Spleen (tissue), 11 donors: ENCODE results near the gene ACP6. TPM values are rescaled to one million over a fixed set of nuclear protein-coding genes. Genes with fewer than 3 reads are reported as not detected.
A peak's percentile ranks its signal among the peaks of the same experiment; 100 is the strongest.

Experiments
- DNase-seq: peaks from one replicate; pipeline ENCODE4 v3.0.0-alpha.2; 2020
- H3K27ac ChIP-seq, 8 donors: fragments of 200-600 bp; sonication (generic) in 7 of 8; 1 replicate in 4 of 8; 2 replicates in 4 of 8; pipeline versions ENCODE4 v1.5.0 to v1.8.0; 2016 to 2021; ENCODE audit warnings: inconsistent platforms in 4 of 8, mild to moderate bottlenecking in 4 of 8, moderate library complexity in 1 of 8
- H3K27me3 ChIP-seq, 7 donors: fragments of 200-600 bp; sonication (generic) in 6 of 7; replicated peaks in 1 of 7; 1 replicate in 4 of 7; 2 replicates in 3 of 7; pipeline versions ENCODE4 v1.5.0 to v1.8.0; 2016 to 2021; ENCODE audit warnings: inconsistent platforms in 3 of 7, mild to moderate bottlenecking in 1 of 7
- H3K36me3 ChIP-seq, 6 donors: fragments of 200-600 bp; sonication (generic) in 5 of 6; 1 replicate in 4 of 6; 2 replicates in 2 of 6; pipeline versions ENCODE4 v1.5.0 to v1.8.0; 2016 to 2021; ENCODE audit warnings: inconsistent platforms in 2 of 6
- H3K4me1 ChIP-seq, 6 donors: fragments of 200-600 bp; sonication (generic) in 5 of 6; 1 replicate in 3 of 6; 2 replicates in 3 of 6; pipeline versions ENCODE4 v1.5.0 to v1.8.0; 2016 to 2021; ENCODE audit warnings: inconsistent platforms in 3 of 6
- H3K4me3 ChIP-seq, 8 donors: fragments of 200-600 bp; sonication (generic) in 7 of 8; 1 replicate in 4 of 8; 2 replicates in 4 of 8; pipeline versions ENCODE4 v1.5.0 to v1.8.0; 2016 to 2021; ENCODE audit warnings: inconsistent platforms in 4 of 8, mild to moderate bottlenecking in 4 of 8, moderate library complexity in 2 of 8
- H3K9me3 ChIP-seq, 8 donors: fragments of 200-600 bp; sonication (generic) in 7 of 8; 1 replicate in 4 of 8; 2 replicates in 4 of 8; pipeline versions ENCODE4 v1.5.0 to v1.8.0; 2016 to 2021; ENCODE audit warnings: inconsistent platforms in 4 of 8
- POLR2A ChIP-seq, 3 donors: fragments of 450-650 bp; IDR thresholded peaks; one replicate each; pipeline ENCODE4 v1.5.1; 2017; ENCODE audit warnings: antibody characterized with exemption in 3 of 3, mild to moderate bottlenecking in 1 of 3
- POLR2AphosphoS5 ChIP-seq, 3 donors: sonication (generic); formaldehyde crosslinking; IDR thresholded peaks; one replicate each; pipeline ENCODE4 v1.5.1; 2017; ENCODE audit warnings: antibody characterized with exemption in 3 of 3
- WGBS, 5 donors: extraction: QIAGEN DNeasy Blood & Tissue Kit in 3 of 5; methylation state at CpG; one replicate each; pipeline versions ENCODE4 v1.1.5 to v1.1.7; 2013 to 2018; 5-methylcytosine and 5-hydroxymethylcytosine counted together
- intact Hi-C: fragments of 100-400 bp; cut with DNase I; formaldehyde crosslinking; loops from one replicate; pipeline ENCODE4 v1.15.0; 2023; ENCODE audit warnings: low total_unique reads
- polyA plus RNA-seq, 3 donors: library from polyadenylated mRNA; stranded (reverse); fragments of 200-250 nt; gene quantifications; one replicate each; pipeline ENCODE4 v1.2.1, GENCODE V29; 2013
- small RNA-seq, 4 donors: library from RNA; depleted of rRNA; stranded (forward); fragments of <200 nt; gene quantifications; one replicate each; pipeline ENCODE3, GENCODE V24; 2016
- total RNA-seq, 7 donors: library from RNA; depleted of rRNA in 3 of 7; stranded (reverse); fragments of >200 nt in 3 of 7; fragmentation: NEBNext Ultra II Directional in 4 of 7; extraction: Animal tissue kit (Norgen Biotek cat#: 25700) in 4 of 7; gene quantifications; one replicate each; pipeline versions ENCODE4 v1.1.0 to v1.2.1, GENCODE V29; 2016 to 2021
- TF ChIP-seq, protein P1 (sequence below), 11 experiments: fragments of 200-600 bp in 7 of 11; fragments of 450-650 bp in 4 of 11; sonication (generic) in 4 of 11; IDR thresholded peaks in 8 of 11; conservative IDR thresholded peaks in 3 of 11; 1 replicate in 7 of 11; 2 replicates in 4 of 11; pipeline versions ENCODE4 v1.4.0 to v1.8.0; 2016 to 2021; ENCODE audit warnings: antibody characterized with exemption in 11 of 11, inconsistent platforms in 4 of 11, mild to moderate bottlenecking in 1 of 11
- donor health status: healthy with polysubstance abuse.
- donor health status: DM: no; HTN: no; CAD: no; lungs with moderate emphysema.
- donor health status: DM: no; HTN: no; CAD: no.
- donor health status: Bipolar disorder and iron deficiency.
- donor health status: healthy.
- donor health status: DM: no; HTN: no; CAD: no.
- donor health status: DM: yes; HTN: yes; CAD: no.

ACP6 gene
- total and polyA plus RNA-seq, 10 donors, result 7.1 to 18.8 (median 9.3) TPM

- DNase-seq, result peak; percentile 92
- peak overlapping the region; percentile 68 to 91 (median 84) for H3K27ac ChIP-seq
- H3K36me3 ChIP-seq, result no peaks in the 10 kb centered on the region
- WGBS, 5 donors, result 6 to 9% (median 7%) methylated on average over 30 of the region's 30 CpGs
- intact Hi-C loops, result loop anchor here (5.0 kb wide), 1 partner anchor 56 kb away; the partner anchor contains the start of gene BCL9
- H3K4me1 ChIP-seq, result peaks cover 0 to 23% (median 19%) of the 10 kb centered on the region in 6 donors
- H3K4me3 ChIP-seq, result peak overlapping the region; percentile 52 to 91 (median 79)
- TF ChIP-seq POLR2A (IDR thresholded peaks at IDR 0.05) (no peak), POLR2AphosphoS5 (IDR thresholded peaks at IDR 0.05) (no peak)
- TF ChIP-seq, protein P1, sequence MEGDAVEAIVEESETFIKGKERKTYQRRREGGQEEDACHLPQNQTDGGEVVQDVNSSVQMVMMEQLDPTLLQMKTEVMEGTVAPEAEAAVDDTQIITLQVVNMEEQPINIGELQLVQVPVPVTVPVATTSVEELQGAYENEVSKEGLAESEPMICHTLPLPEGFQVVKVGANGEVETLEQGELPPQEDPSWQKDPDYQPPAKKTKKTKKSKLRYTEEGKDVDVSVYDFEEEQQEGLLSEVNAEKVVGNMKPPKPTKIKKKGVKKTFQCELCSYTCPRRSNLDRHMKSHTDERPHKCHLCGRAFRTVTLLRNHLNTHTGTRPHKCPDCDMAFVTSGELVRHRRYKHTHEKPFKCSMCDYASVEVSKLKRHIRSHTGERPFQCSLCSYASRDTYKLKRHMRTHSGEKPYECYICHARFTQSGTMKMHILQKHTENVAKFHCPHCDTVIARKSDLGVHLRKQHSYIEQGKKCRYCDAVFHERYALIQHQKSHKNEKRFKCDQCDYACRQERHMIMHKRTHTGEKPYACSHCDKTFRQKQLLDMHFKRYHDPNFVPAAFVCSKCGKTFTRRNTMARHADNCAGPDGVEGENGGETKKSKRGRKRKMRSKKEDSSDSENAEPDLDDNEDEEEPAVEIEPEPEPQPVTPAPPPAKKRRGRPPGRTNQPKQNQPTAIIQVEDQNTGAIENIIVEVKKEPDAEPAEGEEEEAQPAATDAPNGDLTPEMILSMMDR (IDR thresholded peaks at IDR 0.05 in 8 of 11, conservative IDR thresholded peaks at IDR 0.05 in 3 of 11), result no peak
- peaks cover 0 to 20% (median 0%) of the 10 kb centered on the region in 7 donors for H3K27me3 ChIP-seq
- no peaks in the 10 kb centered on the region for H3K9me3 ChIP-seq
Observed at GRCh38 chr1:147598621-147599361, 71.5 kb downstream of the ACP6 start.

DNA sequence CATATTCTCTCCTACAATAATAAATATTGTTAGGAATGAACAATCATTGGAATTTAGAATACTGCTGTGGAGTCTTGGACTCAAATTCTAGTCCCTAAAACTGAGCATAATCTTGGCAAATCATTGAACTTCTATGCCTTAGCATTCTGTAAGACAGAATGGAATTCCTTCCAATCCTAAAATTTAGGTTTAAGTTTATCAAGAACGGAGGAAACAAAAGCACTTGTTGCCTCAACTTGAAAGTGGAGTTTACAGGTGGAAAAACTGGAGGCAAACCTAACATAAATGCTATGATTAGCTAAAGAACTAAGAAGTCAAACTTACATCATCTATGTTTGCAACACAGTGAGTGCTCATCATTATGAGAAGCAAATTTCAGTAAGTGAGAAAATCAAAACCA lies 73.3 kb downstream of the ACP6 start:
- Histone ChIP-seq H3K9me3 (no peaks in the 10 kb centered on the region), H3K36me3 (no peaks in the 10 kb centered on the region), H3K4me1 (peaks cover 0 to 23% (median 19%) of the 10 kb centered on the region in 6 donors), H3K27ac (no peak overlapping the region), H3K4me3 (no peak overlapping the region), H3K27me3 (peaks cover 0 to 36% (median 0%) of the 10 kb centered on the region in 7 donors)
- 93 to 100% (median 98%) methylated on average over 1 of the region's 1 CpG for WGBS, 5 donors
- no peak for DNase-seq
- TF ChIP-seq POLR2A (IDR thresholded peaks at IDR 0.05), result no peak
- TF ChIP-seq POLR2AphosphoS5 (IDR thresholded peaks at IDR 0.05), result no peak
- TF ChIP-seq, protein P1 (IDR thresholded peaks at IDR 0.05 in 8 of 11, conservative IDR thresholded peaks at IDR 0.05 in 3 of 11), result no peak
- intact Hi-C loops, result loop anchor here (5.0 kb wide), 1 partner anchor 55 kb away; the partner anchor contains the start of gene BCL9

Small RNA genes within 50 kb of the gene (small RNA-seq; reads per million reads assigned to genes)
- gene RN7SL261P, result 0 reads per million in 4 donors

Other genes starting within 250 kb of the ACP6 start
- 10 to 100 TPM in 5 of 7 donors, 1 to 10 TPM in 2; 5.5 to 13.9 (median 11.6) TPM for gene BCL9, start 129.0 kb downstream of the ACP6 start, total RNA-seq
- gene BCL9, start 129.0 kb downstream of the ACP6 start, polyA plus RNA-seq, result 1 to 10 TPM in 1 of 3 donors, under 1 TPM in 2; 0.70 to 3.3 (median 0.91) TPM
- 10 to 100 TPM in 2 of 7 donors, 1 to 10 TPM in 5; 2.9 to 19.8 (median 8.4) TPM for gene GJA5, start 90.1 kb upstream of the ACP6 start, total RNA-seq
- 1 to 10 TPM; 1.5 to 5.7 (median 3.9) TPM for gene GJA5, start 90.1 kb upstream of the ACP6 start, polyA plus RNA-seq
- gene GJA8, start 232.3 kb upstream of the ACP6 start, total RNA-seq, result not detected
- not detected for gene GJA8, start 232.3 kb upstream of the ACP6 start, polyA plus RNA-seq